MCF 10A (cell line): ENCODE results near the gene MAPRE2. TPM values are rescaled to one million over a fixed set of nuclear protein-coding genes. Genes with fewer than 3 reads are reported as not detected.

Source experiments
- BruUV-seq: library from RNA; stranded (reverse); fragments of 400-500 nt; replicated peaks from 2 replicates; lab custom pipeline; 2021; lab: Mats Ljungman, UMichigan
- CTCF ChIA-PET: fragments of 300-600 bp; sonication (Branson Sonifier 250); formaldehyde crosslinking; extraction: SDS; loops from one replicate; lab custom pipeline; 2021; ENCODE audit warnings: antibody characterized with exemption, inconsistent platforms; lab: Yijun Ruan, JAX
- POLR2A ChIA-PET: fragments of 300-600, 350-650 bp; sonication (Branson Sonifier 250); formaldehyde crosslinking; extraction: SDS; loops from one replicate; lab custom pipeline; 2020; ENCODE audit warnings: antibody characterized with exemption, inconsistent platforms; lab: Yijun Ruan, JAX
- DNase-seq: peaks from one replicate; pipeline ENCODE4 v3.0.0-alpha.2; 2018; ENCODE audit not compliant: unreplicated experiment
- H3K27ac Mint-ChIP-seq: one replicate; pipeline ENCODE4 v1.8.0; 2022; ENCODE audit warnings: mild to moderate bottlenecking, low read depth, mixed read lengths; ENCODE audit not compliant: unreplicated experiment
- H3K27me3 Mint-ChIP-seq: one replicate; pipeline ENCODE4 v1.8.0; 2022; ENCODE audit warnings: mixed read lengths; ENCODE audit not compliant: insufficient read depth, unreplicated experiment
- H3K36me3 Mint-ChIP-seq: one replicate; pipeline ENCODE4 v1.8.0; 2022; ENCODE audit warnings: mild to moderate bottlenecking, moderate library complexity, mixed read lengths; ENCODE audit not compliant: insufficient read depth, unreplicated experiment
- H3K4me1 Mint-ChIP-seq: one replicate; pipeline ENCODE4 v1.8.0; 2022; ENCODE audit warnings: mixed read lengths; ENCODE audit not compliant: insufficient read depth, unreplicated experiment
- H3K4me3 Mint-ChIP-seq: one replicate; pipeline ENCODE4 v1.8.0; 2022; ENCODE audit warnings: mild to moderate bottlenecking, moderate library complexity, mixed read lengths; ENCODE audit not compliant: unreplicated experiment
- H3K9me3 Mint-ChIP-seq: one replicate; pipeline ENCODE4 v1.8.0; 2022; ENCODE audit warnings: mixed read lengths; ENCODE audit not compliant: unreplicated experiment
- intact Hi-C: fragments of 100-400 bp; cut with micrococcal nuclease; formaldehyde crosslinking; loops from 2 replicates; pipeline ENCODE4 v1.14.1; 2022
- total RNA-seq: library from RNA; stranded (reverse); gene quantifications from 2 replicates; pipeline ENCODE4 v1.2.3, GENCODE V29; 2022
- TF ChIP-seq, protein P1 (sequence below): fragments of 200-600 bp; IDR thresholded peaks from one replicate; pipeline ENCODE4 v1.8.0; 2022; ENCODE audit warnings: antibody characterized with exemption, mild to moderate bottlenecking; ENCODE audit not compliant: unreplicated experiment

The MAPRE2 gene
- total RNA-seq, 1 experiment from 2014 or later, result 7.7 TPM

DNA sequence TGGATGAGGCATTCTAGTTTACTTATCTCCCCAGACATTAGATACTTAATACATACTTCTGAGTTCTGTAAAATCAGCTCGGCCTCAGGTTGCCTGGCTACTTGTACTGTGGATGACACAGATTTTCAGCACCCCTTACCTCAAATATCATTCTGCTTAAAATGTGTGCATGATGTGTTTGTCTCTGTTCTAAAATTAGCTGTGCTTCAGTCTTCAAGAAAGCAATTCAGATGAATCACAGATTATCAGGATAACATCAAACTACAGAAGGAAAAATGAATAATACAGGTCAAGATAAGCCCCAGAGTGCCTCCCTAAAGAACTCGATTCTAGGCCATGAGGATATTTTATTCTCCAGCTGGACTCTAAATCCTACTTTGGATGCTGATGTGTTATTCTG is 21.3 kb upstream of the MAPRE2 start:
- Mint-ChIP-seq H3K9me3 (no peaks in the 10 kb centered on the region), H3K27me3 (peaks cover 31% of the 10 kb centered on the region), H3K36me3 (no peaks in the 10 kb centered on the region), H3K4me3 (no peak overlapping the region), H3K4me1 (no peaks in the 10 kb centered on the region), H3K27ac (no peak overlapping the region)
- ChIA-PET CTCF (interaction anchor here (1.6 to 1.7 kb wide), 2 partner anchors 13 to 124 kb away, joined by 6 read pairs; no protein-coding TSS in a partner anchor), POLR2A (interaction anchor here (2.2 kb wide), 1 partner anchor 22 kb away, joined by 10 read pairs; the partner anchor contains the start of gene MAPRE2)
- DNase-seq, result no peak
- BruUV-seq, result no TSS peak
- TF ChIP-seq, protein P1, sequence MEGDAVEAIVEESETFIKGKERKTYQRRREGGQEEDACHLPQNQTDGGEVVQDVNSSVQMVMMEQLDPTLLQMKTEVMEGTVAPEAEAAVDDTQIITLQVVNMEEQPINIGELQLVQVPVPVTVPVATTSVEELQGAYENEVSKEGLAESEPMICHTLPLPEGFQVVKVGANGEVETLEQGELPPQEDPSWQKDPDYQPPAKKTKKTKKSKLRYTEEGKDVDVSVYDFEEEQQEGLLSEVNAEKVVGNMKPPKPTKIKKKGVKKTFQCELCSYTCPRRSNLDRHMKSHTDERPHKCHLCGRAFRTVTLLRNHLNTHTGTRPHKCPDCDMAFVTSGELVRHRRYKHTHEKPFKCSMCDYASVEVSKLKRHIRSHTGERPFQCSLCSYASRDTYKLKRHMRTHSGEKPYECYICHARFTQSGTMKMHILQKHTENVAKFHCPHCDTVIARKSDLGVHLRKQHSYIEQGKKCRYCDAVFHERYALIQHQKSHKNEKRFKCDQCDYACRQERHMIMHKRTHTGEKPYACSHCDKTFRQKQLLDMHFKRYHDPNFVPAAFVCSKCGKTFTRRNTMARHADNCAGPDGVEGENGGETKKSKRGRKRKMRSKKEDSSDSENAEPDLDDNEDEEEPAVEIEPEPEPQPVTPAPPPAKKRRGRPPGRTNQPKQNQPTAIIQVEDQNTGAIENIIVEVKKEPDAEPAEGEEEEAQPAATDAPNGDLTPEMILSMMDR, result no peak
- intact Hi-C loops, result no loop called here

DNA sequence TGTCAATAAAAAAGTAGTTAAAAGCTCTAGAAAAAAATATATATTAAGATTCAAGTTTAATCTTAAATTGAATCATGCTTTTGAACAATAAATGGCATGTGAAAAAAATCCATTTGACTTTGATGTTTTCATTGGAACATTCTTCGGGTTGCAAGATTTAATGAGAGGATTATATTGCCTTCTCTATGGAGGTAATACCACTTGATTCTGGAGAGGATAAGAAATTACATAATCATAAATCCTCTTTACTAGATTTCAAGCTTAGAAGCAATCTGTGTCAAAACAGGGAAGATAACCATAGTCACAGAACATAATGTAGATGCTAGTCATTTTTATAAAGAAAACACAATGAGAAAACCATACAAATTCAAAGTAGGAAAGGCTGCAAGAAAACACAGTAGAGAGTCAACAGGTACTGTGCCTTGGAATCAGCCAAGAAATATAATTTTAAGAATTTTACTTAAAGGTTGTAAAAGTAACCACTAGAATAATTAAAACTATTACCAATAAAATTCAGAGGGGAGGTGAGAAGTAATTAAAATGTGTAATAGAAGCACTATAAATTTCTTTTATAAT is 18.7 kb upstream of the MAPRE2 start:
- no peak overlapping the region for H3K4me3 Mint-ChIP-seq
- intact Hi-C loops, result no loop called here
- CTCF ChIA-PET, result interaction anchor here (0.6 kb wide), 1 partner anchor 192 kb away, joined by 4 read pairs; no protein-coding TSS in a partner anchor
- H3K4me1 Mint-ChIP-seq, result no peaks in the 10 kb centered on the region
- TF ChIP-seq, protein P1, result no peak
- H3K27ac Mint-ChIP-seq, result no peak overlapping the region
- H3K9me3 Mint-ChIP-seq, result no peaks in the 10 kb centered on the region
- POLR2A ChIA-PET, result no interaction called here
- no peak for DNase-seq
- H3K27me3 Mint-ChIP-seq, result peaks cover 17% of the 10 kb centered on the region
- no TSS peak for BruUV-seq
- no peaks in the 10 kb centered on the region for H3K36me3 Mint-ChIP-seq

DNA sequence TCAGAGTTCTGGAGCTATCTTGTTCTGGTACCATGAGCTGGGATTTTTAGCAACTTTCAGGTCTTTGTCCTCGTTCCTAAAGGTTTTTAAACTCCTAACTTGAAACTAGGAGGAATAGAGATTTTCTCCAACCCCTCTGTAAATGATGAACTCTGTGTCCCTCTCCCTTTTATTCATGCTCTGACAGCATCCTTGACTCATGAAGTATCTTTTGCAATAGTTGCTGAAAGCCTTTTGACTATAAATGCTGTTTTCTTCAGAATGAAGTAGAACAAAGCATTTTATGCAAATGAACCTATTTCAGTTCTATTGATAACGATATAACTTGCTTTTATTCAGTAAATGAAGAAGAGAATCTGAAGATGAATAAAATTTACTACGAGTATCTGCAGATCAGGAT is 17.0 kb upstream of the MAPRE2 start:
- Mint-ChIP-seq H3K36me3 (peaks cover 5% of the 10 kb centered on the region), H3K9me3 (no peaks in the 10 kb centered on the region)
- TF ChIP-seq, protein P1, result no peak

DNA sequence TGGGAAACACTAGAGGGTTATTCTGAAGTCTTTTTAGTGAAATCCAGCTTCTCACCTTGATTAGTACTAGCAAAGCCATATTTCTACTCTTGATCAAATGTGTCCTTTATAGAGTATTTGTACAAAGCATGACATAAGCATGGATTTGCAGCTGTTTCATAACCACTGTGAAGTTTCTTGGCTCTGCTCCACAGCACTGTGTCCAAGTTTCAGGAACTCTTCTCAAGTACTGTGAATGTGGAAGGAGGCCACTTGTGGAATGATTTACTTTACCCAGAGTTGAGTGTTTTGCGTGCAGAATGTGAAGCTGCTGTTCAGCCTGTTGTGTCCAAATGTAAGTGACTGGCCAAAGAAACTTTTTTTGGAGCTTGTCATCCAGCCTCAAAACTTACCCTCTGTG is 16.2 kb upstream of the MAPRE2 start:
- no peak overlapping the region for H3K27ac Mint-ChIP-seq
- POLR2A ChIA-PET, result interaction anchor here (0.6 to 1.7 kb wide), 7 partner anchors 17 to 266 kb away, joined by 3 to 11 read pairs (median 3); partner anchors contain the start of genes MAPRE2 and ZNF397
- no peaks in the 10 kb centered on the region for H3K27me3 Mint-ChIP-seq
- peaks cover 5% of the 10 kb centered on the region for H3K36me3 Mint-ChIP-seq
- CTCF ChIA-PET, result interaction anchor here (0.9 to 3.7 kb wide), 5 partner anchors 15 to 119 kb away, joined by 5 to 21 read pairs (median 9); no protein-coding TSS in a partner anchor
- BruUV-seq, result no TSS peak
- H3K4me3 Mint-ChIP-seq, result no peak overlapping the region
- peak; percentile 54 for DNase-seq
- H3K4me1 Mint-ChIP-seq, result peaks cover 2% of the 10 kb centered on the region
- intact Hi-C loops, result no loop called here
- TF ChIP-seq, protein P1, result no peak
- H3K9me3 Mint-ChIP-seq, result no peaks in the 10 kb centered on the region

More for the DNA sequence above, 17.0 kb upstream of the MAPRE2 start:
- no peak overlapping the region for H3K4me3 Mint-ChIP-seq
- ChIA-PET POLR2A (interaction anchor here (0.8 kb wide), 1 partner anchor 217 kb away, joined by 3 read pairs; the partner anchor contains the start of gene ZNF397), CTCF (interaction anchor here (2.2 to 3.7 kb wide), 3 partner anchors 18 to 120 kb away, joined by 9 to 21 read pairs (median 17); no protein-coding TSS in a partner anchor)
- peaks cover under 1% of the 10 kb centered on the region for H3K27me3 Mint-ChIP-seq
- BruUV-seq, result no TSS peak
- no peak overlapping the region for H3K27ac Mint-ChIP-seq
- intact Hi-C loops, result no loop called here
- H3K4me1 Mint-ChIP-seq, result no peaks in the 10 kb centered on the region
- DNase-seq, result no peak
